GM13977 (cell line): Measurements from ENCODE around the gene C19orf25.

Experiments
- DNase-seq: peaks from one replicate; pipeline ENCODE4 v3.0.0; 2012; ENCODE audit warnings: low spot score
- in situ Hi-C: fragments of 300-500 bp; cut with MboI; formaldehyde crosslinking; loops from one replicate; pipeline ENCODE4 v1.12.0; 2022; ENCODE audit warnings: low sequenced_read_pairs, low pct_unique_long_range_greater_than_20kb, mixed read lengths, inconsistent platforms; ENCODE audit not compliant: unreplicated experiment
- TF ChIP-seq, protein P1 (sequence below): IDR thresholded peaks from 2 replicates; pipeline ENCODE4 v1.5.1; 2012; ENCODE audit warnings: mild to moderate bottlenecking, control low read depth; ENCODE audit not compliant: insufficient read depth; ENCODE audit errors: extremely low read depth, missing control alignments

The C19orf25 gene

DNA sequence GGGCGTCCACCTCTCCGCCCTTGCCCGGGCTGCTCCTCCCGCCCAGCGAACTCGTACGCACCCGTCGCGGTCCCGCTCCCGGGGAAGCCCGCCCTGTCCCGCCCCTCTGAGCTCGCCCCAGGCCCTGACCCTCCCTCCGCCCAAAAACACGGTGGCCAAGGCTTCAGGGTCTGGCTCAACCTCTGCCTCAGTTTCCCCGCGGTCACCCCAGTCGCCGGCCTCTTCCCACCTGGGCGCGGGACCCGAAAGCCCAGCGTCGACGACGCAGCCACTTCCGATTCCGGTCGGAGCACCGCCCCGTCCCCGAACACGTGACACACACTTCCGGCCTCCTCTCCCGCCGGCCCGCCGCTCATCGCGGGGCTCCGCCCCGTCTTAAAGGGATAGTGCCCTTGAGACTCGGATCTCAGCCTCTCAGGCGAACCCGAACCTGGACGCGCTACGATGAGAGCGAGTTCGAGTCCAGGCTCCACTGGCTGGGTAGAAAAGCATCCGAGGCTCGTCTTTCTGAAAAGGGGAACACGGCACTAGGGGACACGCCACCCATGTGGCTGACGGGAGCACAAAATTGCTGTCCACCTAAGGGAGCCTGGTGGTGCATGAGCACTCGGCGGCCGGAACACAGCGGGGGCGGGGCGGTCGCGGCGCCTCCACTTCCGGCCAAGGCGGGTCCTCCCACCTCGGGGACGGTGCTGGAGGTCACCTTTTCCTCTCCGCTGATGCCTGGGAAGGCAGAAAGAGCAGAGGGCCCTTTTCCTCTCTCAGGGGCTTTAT lies at the start of gene C19orf25:
TSS of gene C19orf25 (minus strand) at position 282 of the 774 bp plus-strand sequence. CDS start 312 bp downstream, outside the sequence.
- in situ Hi-C loops = no loop called here
- DNase-seq = peak; percentile 99
- TF ChIP-seq, protein P1, sequence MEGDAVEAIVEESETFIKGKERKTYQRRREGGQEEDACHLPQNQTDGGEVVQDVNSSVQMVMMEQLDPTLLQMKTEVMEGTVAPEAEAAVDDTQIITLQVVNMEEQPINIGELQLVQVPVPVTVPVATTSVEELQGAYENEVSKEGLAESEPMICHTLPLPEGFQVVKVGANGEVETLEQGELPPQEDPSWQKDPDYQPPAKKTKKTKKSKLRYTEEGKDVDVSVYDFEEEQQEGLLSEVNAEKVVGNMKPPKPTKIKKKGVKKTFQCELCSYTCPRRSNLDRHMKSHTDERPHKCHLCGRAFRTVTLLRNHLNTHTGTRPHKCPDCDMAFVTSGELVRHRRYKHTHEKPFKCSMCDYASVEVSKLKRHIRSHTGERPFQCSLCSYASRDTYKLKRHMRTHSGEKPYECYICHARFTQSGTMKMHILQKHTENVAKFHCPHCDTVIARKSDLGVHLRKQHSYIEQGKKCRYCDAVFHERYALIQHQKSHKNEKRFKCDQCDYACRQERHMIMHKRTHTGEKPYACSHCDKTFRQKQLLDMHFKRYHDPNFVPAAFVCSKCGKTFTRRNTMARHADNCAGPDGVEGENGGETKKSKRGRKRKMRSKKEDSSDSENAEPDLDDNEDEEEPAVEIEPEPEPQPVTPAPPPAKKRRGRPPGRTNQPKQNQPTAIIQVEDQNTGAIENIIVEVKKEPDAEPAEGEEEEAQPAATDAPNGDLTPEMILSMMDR = no peak

DNA sequence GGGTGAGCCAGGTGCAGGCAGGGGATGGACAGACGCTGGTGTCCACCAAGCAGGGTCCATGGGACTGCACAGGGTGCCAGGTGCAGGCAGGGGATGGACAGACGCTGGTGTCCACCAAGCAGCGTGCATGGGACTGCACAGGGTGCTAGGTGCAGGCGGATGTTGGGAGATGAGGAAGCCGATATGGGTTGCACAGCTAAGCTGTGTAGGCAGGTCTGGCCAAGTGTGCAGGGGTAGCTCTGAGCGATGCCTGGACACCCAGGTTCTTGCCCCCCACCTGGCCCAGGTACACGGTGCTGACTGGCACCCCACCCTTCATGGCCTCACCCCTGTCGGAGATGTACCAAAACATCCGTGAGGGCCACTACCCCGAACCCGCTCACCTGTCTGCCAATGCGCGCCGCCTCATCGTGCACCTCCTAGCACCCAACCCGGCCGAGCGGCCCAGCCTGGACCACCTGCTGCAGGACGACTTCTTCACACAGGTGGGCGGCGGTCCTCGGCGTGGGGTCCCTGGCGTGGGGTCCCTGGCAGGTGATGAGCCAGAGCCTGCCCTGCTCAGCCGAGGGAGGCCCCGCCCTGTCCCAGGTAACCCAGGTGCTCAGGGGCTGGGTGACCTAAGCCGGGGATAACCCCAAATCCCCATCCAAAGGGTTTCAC lies 48.8 kb upstream of the C19orf25 start:
- in situ Hi-C loops = no loop called here

DNA sequence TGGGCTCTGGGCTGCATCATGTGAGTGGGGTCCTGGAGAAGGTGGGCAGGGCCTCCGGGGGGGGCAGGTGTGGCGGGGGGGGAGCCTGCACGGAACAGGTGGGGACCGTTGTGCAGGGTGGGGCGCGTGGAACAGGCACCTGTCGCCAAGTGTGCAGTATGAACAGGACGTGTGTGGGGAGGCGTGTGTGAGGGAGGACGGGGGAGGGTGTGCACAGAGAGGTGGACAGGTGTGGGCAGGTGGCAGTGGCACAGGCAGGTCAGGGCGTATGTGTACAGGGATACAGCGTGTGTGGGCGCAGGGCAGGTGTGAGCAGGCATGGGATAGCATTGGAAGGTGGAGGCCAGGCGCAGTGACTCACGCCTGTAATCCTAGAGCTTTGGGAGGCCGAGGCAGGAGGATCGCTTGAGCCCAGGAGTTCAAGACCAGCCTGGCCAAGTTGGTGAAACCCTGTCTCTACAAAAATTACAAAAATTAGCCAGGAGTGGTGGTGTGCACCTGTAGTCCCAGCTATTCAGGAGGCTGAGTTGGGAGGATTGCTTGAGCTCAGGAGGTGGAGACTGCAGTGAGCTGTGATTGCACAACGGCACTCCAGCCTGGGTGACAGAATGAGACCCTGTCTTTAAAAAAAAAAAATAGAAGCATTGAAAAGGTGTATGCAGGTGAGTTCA lies 48.1 kb upstream of the C19orf25 start:
- in situ Hi-C loops = no loop called here
- no peak for DNase-seq
- TF ChIP-seq, protein P1 = no peak

More for the DNA sequence above, 48.8 kb upstream of the C19orf25 start:
- DNase-seq = no peak
- TF ChIP-seq, protein P1 = no peak

DNA sequence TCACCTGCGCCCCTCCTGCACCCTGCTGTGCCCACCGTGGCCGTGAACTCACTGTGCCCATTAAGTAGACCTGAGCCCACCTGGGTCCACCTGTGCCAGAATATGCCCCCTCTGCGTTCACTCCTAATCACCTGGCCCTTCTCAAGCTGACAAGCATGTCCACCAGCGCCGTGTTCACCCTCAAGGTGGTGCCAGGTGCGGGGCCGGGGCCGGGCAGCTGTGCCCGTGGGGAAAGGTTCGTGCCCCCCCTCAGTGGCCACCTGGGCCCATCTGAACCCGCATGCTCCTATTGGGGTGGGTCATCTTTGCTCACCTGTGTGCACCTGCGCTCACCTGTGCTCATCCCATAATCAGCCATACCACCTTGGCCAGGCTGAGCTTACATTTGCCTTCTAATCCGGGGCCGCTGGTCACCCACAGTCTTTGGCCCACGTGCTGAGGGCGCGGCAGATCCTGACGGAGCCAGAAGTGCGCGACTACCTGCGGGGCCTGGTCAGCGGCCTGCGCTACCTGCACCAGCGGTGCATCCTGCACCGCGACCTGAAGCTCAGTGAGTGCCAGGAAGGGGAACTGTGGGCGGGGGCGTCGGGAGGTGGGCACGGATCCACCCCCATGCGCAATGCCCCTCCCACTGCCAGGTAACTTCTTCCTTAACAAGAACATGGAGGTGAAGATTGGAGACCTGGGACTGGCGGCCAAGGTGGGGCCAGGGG lies 47.2 kb upstream of the C19orf25 start:
- no peak for DNase-seq
- TF ChIP-seq, protein P1 = no peak
- in situ Hi-C loops = no loop called here

DNA sequence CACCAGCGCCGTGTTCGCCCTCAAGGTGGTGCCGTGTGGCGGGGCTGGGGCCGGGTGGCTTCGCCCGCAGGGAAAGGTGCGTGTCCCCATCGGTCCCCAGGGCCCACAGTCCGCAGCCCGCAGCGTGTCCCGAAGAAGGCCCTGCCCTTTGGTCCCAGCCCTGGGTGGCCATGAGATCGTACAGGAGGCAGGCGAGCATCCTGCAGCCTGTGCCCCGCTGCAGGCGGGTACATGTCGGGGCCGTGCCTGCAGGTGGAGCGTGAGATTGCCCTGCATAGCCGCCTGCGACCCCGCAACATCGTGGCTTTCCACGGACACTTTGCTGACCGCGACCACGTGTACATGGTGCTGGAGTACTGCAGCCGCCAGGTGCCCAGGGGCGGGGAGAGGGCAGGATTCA lies 46.3 kb upstream of the C19orf25 start:
- DNase-seq = no peak
- TF ChIP-seq, protein P1 = no peak
- in situ Hi-C loops = no loop called here

DNA sequence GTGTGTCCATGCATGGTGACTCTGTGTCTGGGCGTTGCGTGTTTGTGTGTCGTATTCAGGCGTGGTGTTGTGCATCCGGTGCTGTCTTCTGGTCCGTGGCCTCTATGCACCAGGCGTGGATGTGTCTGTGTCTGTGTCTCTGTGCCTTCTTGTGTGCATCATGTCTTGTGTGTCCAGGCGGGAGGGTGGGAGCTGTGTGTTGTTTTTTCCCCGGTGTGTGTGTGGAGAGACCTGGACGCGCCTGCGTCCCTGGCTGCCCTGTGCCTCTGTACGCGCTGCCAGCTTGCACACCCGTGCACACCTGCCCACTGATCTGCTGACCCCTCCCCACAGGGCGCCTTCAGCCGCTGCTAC lies 45.9 kb upstream of the C19orf25 start:
- DNase-seq = no peak
- in situ Hi-C loops = no loop called here

More for the DNA sequence above, 45.9 kb upstream of the C19orf25 start:
- TF ChIP-seq, protein P1 = no peak
